ENCODE data around the gene SCN4B.

- TF ChIP-seq CTCF (IDR thresholded peaks at IDR 0.05) (no peak), EP300 (IDR thresholded peaks at IDR 0.05) (no peak), POLR2A (IDR thresholded peaks at IDR 0.05; ENCODE audit: low read depth) (no peak)
These were observed 24.3 kb downstream of the SCN4B start for GRCh38 chr11:118128310-118128709.

All from esophagus muscularis mucosa (tissue), 4 donors.